Measurements from ENCODE around the gene TOB1.
A peak's percentile ranks its signal among the peaks of the same experiment; 100 is the strongest.

TOB1 gene

GRCh38 chr17:50903604-50904517, 37.7 kb upstream of the TOB1 start:
- no peak overlapping the region for H3K4me3 ChIP-seq (ENCODE audit: low read depth, low read length)
- DNase-seq (ENCODE audit: low read depth): peak; percentile 63

DNA sequence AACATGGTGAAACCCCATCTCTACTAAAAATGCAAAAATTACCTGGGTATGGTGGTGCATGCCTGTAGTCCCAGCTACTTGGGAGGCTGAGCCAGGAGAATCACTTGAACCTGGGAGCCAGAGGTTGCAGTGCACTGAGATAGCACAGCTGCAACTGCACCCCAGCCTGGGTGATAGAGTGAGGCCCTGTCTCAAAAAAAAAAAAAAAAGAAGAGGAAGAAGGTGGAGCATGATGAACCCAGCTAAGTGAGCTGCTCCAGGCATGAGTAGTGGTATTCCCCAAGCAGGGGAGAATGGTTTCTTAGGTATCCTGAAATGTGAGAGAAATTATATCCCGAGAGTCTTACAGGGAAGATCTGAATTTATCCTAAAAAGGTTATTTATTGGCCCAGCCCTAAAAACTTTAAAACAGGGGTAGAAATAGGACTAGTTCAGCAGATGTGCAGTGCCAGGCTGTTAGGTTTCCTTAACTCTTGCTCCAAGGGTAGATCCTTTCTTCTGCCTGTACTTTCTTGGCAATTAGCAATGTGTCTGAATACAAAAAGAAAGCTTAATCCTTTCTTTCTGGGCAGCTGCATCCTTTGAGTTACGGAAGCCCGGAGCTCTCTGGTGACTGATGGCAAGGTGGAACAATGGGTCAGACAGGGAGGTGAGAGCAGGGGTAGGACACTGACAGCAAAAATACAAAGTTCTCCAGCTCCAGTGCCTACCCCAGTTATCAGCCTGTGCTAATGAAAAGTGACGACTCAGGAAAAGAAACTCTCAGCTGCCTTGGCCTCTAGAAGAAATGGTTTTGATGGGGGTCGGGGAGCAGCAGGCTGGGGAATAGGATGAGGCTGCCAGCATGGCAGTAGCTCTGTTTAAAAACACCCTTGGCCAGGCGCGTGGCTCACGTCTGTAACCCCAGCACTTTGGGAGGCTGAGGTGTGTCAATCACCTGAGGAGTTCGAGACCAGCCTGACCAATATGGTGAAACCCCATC, 36.5 kb upstream of the TOB1 start:
- H3K4me3 ChIP-seq (ENCODE audit: low read depth, low read length): no peak overlapping the region
- TF ChIP-seq, protein P1, sequence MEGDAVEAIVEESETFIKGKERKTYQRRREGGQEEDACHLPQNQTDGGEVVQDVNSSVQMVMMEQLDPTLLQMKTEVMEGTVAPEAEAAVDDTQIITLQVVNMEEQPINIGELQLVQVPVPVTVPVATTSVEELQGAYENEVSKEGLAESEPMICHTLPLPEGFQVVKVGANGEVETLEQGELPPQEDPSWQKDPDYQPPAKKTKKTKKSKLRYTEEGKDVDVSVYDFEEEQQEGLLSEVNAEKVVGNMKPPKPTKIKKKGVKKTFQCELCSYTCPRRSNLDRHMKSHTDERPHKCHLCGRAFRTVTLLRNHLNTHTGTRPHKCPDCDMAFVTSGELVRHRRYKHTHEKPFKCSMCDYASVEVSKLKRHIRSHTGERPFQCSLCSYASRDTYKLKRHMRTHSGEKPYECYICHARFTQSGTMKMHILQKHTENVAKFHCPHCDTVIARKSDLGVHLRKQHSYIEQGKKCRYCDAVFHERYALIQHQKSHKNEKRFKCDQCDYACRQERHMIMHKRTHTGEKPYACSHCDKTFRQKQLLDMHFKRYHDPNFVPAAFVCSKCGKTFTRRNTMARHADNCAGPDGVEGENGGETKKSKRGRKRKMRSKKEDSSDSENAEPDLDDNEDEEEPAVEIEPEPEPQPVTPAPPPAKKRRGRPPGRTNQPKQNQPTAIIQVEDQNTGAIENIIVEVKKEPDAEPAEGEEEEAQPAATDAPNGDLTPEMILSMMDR (IDR thresholded peaks at IDR 0.05; ENCODE audit: control insufficient read depth, extremely low read depth, insufficient read depth): no peak
- DNase-seq (ENCODE audit: low read depth): no peak

More at GRCh38 chr17:50903604-50904517, 37.7 kb upstream of the TOB1 start:
- TF ChIP-seq, protein P1 (IDR thresholded peaks at IDR 0.05; ENCODE audit: control insufficient read depth, extremely low read depth, insufficient read depth): no peak

DNA sequence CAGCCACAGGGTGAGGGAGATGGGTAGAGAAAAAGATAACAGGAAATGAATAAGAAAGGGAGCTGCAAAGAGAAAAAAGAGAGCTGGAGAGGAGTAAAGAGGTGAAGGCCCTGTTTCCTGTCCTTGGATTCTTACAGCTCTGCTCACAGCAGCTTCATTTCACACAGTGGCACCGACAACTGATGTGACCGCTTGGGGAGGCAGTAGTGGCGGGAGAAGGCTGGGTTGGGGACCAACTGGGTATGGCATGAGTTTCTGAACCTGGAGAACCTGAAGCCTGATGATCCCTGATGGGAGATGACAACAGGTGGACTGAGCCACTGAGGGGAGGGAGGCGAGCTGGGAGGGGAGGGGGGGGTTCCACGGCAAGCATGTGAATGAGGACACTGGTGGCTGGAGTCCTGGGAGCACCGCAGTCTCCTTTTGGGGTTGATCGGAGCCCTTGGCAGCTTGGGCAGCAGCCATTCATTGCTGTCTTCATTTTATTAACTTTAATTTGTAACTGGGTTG, 34.3 kb upstream of the TOB1 start:
- H3K4me3 ChIP-seq (ENCODE audit: low read depth, low read length): no peak overlapping the region
- no peak for DNase-seq (ENCODE audit: low read depth)
- TF ChIP-seq, protein P1 (IDR thresholded peaks at IDR 0.05; ENCODE audit: control insufficient read depth, extremely low read depth, insufficient read depth): no peak

DNA sequence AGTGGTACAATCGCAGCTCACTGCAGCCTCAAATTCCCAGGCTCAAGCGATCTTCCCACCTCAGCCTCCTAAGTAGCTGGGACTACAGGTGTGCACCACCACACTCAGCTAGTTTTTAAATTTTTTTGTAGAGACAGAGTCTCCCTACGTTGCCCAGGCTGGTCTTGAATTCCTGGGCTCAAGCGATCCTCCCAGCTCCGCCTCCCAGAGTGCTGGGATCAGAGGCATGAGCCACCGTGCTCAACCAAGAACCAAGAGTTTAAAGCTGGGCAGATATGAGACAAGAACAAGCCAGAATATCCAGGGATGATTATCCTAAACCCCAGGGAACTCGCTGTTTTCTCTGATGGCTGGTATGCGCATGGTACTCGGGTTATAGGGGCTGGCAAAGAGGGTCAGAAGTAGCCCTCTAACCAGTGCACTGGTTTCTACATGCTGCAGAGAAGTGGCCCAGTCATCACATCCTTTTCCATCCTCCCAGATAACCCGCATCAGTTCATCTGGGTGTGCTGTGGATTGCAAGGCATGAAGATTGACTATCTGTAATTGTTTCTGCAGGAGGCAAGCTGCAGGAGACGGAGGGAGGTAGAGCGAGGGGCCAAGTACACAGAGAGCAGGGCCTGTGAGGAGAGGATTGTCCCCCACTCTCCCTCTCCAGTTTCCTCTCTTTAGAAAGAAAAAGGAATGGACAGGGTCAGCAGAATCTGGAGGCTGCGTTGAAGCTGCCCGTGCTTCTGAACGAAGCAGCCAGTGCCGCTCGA, 33.6 kb upstream of the TOB1 start:
- TF ChIP-seq, protein P1 (IDR thresholded peaks at IDR 0.05; ENCODE audit: control insufficient read depth, extremely low read depth, insufficient read depth): no peak
- no peak overlapping the region for H3K4me3 ChIP-seq (ENCODE audit: low read depth, low read length)
- DNase-seq (ENCODE audit: low read depth): no peak

DNA sequence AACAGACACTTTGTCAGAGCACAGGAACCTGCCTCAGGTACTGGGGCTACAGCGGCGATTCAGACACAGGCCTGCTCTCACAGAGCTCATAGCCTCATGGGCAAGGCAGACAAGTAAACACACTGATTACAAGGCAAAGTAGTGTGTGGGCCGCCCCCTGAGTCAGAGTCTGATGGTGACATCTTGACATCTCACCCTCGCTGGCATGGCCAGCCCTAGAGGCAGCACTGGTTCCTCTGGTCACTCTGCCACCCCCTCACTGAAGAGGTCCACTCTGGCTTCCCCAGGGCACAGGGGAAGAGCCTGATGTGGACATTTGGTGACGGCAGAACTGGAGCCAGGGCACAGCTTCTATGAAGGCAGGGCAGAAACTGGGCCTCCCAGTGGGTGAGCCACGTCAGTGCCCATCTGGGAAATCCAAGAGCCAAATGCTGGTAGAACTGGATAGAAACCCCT, 32.9 kb upstream of the TOB1 start:
- no peak for DNase-seq (ENCODE audit: low read depth)
- H3K4me3 ChIP-seq (ENCODE audit: low read depth, low read length): no peak overlapping the region
- TF ChIP-seq, protein P1 (IDR thresholded peaks at IDR 0.05; ENCODE audit: control insufficient read depth, extremely low read depth, insufficient read depth): no peak
